HepG2 (cell line): ENCODE data around the gene CAPZA2. TPM values are rescaled to one million over a fixed set of nuclear protein-coding genes. Genes with fewer than 3 reads are reported as not detected.

ENCODE experiments used
- CAMTA2 ChIP-seq: sonication (generic); formaldehyde crosslinking; IDR thresholded peaks from 2 replicates; pipeline ENCODE4 v1.4.0; 2020; ENCODE audit warnings: mild to moderate bottlenecking, missing genetic modification reagents, borderline replicate concordance
- FOXA3 ChIP-seq: IDR thresholded peaks from 2 replicates; pipeline ENCODE4 v1.6.1; 2016; ENCODE audit warnings: missing genetic modification reagents, missing compliant biosample characterization
- HOXD1 ChIP-seq: sonication (generic); formaldehyde crosslinking; IDR thresholded peaks from 2 replicates; pipeline ENCODE4 v1.5.0; 2020; ENCODE audit warnings: missing genetic modification reagents
- MAFF ChIP-seq: IDR thresholded peaks from 2 replicates; pipeline ENCODE4 v1.6.1; 2011; ENCODE audit warnings: low read depth, low read length, improper control_type of control experiment
- MZF1 ChIP-seq: sonication (generic); formaldehyde crosslinking; IDR thresholded peaks from 2 replicates; pipeline ENCODE4 v1.8.1; 2023; ENCODE audit warnings: mild to moderate bottlenecking, missing genetic modification reagents, borderline replicate concordance
- RBAK ChIP-seq: sonication (generic); formaldehyde crosslinking; IDR thresholded peaks from 2 replicates; pipeline ENCODE4 v1.5.1; 2020; ENCODE audit warnings: mild to moderate bottlenecking, missing genetic modification reagents
- ZBTB39 ChIP-seq: sonication (generic); formaldehyde crosslinking; IDR thresholded peaks from 2 replicates; pipeline ENCODE4 v1.5.0; 2020; ENCODE audit warnings: missing genetic modification reagents
- ZKSCAN8 ChIP-seq: IDR thresholded peaks from 2 replicates; pipeline ENCODE4 v1.6.1; 2016; ENCODE audit warnings: borderline replicate concordance, missing genetic modification reagents, missing compliant biosample characterization
- ZMYM2 ChIP-seq: sonication (generic); formaldehyde crosslinking; IDR thresholded peaks from 2 replicates; pipeline ENCODE4 v1.8.0; 2022; ENCODE audit warnings: mild to moderate bottlenecking, missing genetic modification reagents
- ZNF124 ChIP-seq: sonication (generic); formaldehyde crosslinking; IDR thresholded peaks from 2 replicates; pipeline ENCODE4 v1.4.0; 2020; ENCODE audit warnings: missing genetic modification reagents
- ZNF431 ChIP-seq: sonication (generic); formaldehyde crosslinking; IDR thresholded peaks from 2 replicates; pipeline ENCODE4 v1.9.0; 2022; ENCODE audit warnings: missing genetic modification reagents, low read depth, mild to moderate bottlenecking, borderline replicate concordance
- ZNF761 ChIP-seq: sonication (generic); formaldehyde crosslinking; conservative IDR thresholded peaks from 2 replicates; pipeline ENCODE4 v1.4.0; 2020; ENCODE audit warnings: mild to moderate bottlenecking, missing genetic modification reagents
- ZSCAN21 ChIP-seq: sonication (generic); formaldehyde crosslinking; IDR thresholded peaks from 2 replicates; pipeline ENCODE4 v1.8.0; 2022; ENCODE audit warnings: mild to moderate bottlenecking, missing genetic modification reagents, moderate library complexity, borderline replicate concordance
- polyA plus RNA-seq, 8 experiments: library from polyadenylated mRNA; depleted of rRNA in 3 of 8; stranded (reverse) in 7 of 8; unstranded in 1 of 8; fragments of >200 nt; fragmentation: Illumina TruSeq in 4 of 8; extraction: Trizol in 4 of 8; gene quantifications; 2 replicates each; pipeline versions ENCODE4 v1.2.1 to v1.2.3, GENCODE V29; 2011 to 2016; ENCODE audit warnings: low read depth in 4 of 8, missing spikeins in 1 of 8, mixed read lengths in 1 of 8; ENCODE audit not compliant: insufficient read depth in 1 of 8
- total RNA-seq, 5 experiments: library from RNA; depleted of rRNA; stranded (reverse); fragments of >200 nt; fragmentation: Illumina TruSeq; extraction: Trizol; gene quantifications; 2 replicates each; pipeline ENCODE4 v1.2.3, GENCODE V29; 2016; ENCODE audit warnings: low read depth in 1 of 5
- TF ChIP-seq, protein P1 (sequence below), 2 experiments: fragments of 450-650 bp in 1 of 2; sonication (generic) in 1 of 2; formaldehyde crosslinking in 1 of 2; IDR thresholded peaks; 2 replicates each; pipeline versions ENCODE4 v1.6.1 to v1.8.0; 2016 to 2022; ENCODE audit warnings: antibody characterized with exemption in 1 of 2, mild to moderate bottlenecking in 1 of 2, missing genetic modification reagents in 1 of 2
- TF ChIP-seq, protein P2 (sequence below): sonication (generic); formaldehyde crosslinking; IDR thresholded peaks from 2 replicates; pipeline ENCODE4 v1.5.0; 2020; ENCODE audit warnings: mild to moderate bottlenecking, missing genetic modification reagents

Gene CAPZA2
- total and polyA plus RNA-seq, 2 of the 13 experiments (the other 11 are each of a cell fraction or from before 2014, with no cell fraction given) = 38.4 to 199 TPM

GRCh38 chr7:116953906-116954838 is 91.8 kb downstream of the CAPZA2 start (continued):
- TF ChIP-seq, protein P1, sequence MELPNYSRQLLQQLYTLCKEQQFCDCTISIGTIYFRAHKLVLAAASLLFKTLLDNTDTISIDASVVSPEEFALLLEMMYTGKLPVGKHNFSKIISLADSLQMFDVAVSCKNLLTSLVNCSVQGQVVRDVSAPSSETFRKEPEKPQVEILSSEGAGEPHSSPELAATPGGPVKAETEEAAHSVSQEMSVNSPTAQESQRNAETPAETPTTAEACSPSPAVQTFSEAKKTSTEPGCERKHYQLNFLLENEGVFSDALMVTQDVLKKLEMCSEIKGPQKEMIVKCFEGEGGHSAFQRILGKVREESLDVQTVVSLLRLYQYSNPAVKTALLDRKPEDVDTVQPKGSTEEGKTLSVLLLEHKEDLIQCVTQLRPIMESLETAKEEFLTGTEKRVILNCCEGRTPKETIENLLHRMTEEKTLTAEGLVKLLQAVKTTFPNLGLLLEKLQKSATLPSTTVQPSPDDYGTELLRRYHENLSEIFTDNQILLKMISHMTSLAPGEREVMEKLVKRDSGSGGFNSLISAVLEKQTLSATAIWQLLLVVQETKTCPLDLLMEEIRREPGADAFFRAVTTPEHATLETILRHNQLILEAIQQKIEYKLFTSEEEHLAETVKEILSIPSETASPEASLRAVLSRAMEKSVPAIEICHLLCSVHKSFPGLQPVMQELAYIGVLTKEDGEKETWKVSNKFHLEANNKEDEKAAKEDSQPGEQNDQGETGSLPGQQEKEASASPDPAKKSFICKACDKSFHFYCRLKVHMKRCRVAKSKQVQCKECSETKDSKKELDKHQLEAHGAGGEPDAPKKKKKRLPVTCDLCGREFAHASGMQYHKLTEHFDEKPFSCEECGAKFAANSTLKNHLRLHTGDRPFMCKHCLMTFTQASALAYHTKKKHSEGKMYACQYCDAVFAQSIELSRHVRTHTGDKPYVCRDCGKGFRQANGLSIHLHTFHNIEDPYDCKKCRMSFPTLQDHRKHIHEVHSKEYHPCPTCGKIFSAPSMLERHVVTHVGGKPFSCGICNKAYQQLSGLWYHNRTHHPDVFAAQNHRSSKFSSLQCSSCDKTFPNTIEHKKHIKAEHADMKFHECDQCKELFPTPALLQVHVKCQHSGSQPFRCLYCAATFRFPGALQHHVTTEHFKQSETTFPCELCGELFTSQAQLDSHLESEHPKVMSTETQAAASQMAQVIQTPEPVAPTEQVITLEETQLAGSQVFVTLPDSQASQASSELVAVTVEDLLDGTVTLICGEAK (IDR thresholded peaks at IDR 0.05) = no peak
- TF ChIP-seq, protein P1 (CRISPR knock-in tag; IDR thresholded peaks at IDR 0.05) = no peak
- no peak for TF ChIP-seq ZSCAN21 (CRISPR knock-in tag)
- TF ChIP-seq, protein P2, sequence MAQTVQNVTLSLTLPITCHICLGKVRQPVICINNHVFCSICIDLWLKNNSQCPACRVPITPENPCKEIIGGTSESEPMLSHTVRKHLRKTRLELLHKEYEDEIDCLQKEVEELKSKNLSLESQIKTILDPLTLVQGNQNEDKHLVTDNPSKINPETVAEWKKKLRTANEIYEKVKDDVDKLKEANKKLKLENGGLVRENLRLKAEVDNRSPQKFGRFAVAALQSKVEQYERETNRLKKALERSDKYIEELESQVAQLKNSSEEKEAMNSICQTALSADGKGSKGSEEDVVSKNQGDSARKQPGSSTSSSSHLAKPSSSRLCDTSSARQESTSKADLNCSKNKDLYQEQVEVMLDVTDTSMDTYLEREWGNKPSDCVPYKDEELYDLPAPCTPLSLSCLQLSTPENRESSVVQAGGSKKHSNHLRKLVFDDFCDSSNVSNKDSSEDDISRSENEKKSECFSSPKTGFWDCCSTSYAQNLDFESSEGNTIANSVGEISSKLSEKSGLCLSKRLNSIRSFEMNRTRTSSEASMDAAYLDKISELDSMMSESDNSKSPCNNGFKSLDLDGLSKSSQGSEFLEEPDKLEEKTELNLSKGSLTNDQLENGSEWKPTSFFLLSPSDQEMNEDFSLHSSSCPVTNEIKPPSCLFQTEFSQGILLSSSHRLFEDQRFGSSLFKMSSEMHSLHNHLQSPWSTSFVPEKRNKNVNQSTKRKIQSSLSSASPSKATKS (CRISPR knock-in tag) = no peak
- no peak for TF ChIP-seq ZMYM2 (CRISPR knock-in tag)
- TF ChIP-seq HOXD1 = no peak
- TF ChIP-seq ZNF124 = 0 out of 2 replicates have a peak, but pooled peaks have one; percentile 36
- no peak for TF ChIP-seq ZBTB39 (CRISPR knock-in tag)
- no peak for TF ChIP-seq FOXA3 (CRISPR knock-in tag)
- peak; percentile 7; the same call in 1 of the 2 replicates for TF ChIP-seq MAFF
- TF ChIP-seq MZF1 = no peak
- TF ChIP-seq CAMTA2 = no peak
- TF ChIP-seq ZKSCAN8 (CRISPR knock-in tag) = 0 out of 2 replicates have a peak, but pooled peaks have one; percentile 36
- no peak for TF ChIP-seq ZNF761 (CRISPR knock-in tag)
- no peak for TF ChIP-seq ZNF431
- TF ChIP-seq RBAK (CRISPR knock-in tag) = no peak
